HG02571 (cell line): ENCODE measurements around the gene MSRB2.

Source experiments
- ATAC-seq: cut with Tn5 transposase; IDR thresholded peaks from one replicate; pipeline ENCODE4 v1.9.1; 2021; ENCODE audit warnings: mild to moderate bottlenecking, moderate library complexity; ENCODE audit not compliant: unreplicated experiment

MSRB2 gene

DNA sequence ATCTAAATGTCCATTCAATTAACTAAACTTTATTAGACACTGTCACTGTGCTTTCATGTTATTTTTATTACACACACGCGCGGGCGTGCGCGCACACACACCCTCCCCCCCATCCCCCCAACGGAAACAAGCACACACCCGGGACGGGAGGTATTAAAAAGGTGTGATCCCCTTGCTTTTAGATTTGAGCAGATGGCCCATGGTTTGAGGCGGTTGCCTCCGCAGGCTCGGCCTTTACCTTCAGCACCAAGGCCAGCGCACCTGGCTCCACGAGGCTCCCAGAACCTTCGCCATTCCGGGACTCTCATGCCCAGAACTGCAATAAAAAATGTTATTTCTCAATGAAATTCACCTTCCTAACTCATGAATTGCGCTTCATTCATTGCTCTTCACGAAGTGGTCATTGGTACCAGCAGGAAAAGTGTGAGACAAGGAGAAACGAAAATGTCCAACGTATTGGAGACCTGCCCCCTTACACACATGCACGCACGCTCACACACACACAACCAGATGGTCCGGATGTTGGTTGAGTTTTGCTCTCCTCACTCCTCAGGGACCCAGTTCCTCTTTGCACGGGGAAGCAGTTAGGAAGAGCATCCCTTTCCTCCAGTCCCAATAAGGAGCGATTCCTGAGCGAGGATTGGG is 76.0 kb downstream of the MSRB2 start:
- no peak for ATAC-seq
